HL-60/S4 treated with phorbol 12-myristate 13-acetate at 8.2 ng/mL for 4 days and 3 days (cell line): Measurements from ENCODE around the gene PTPRS.

Source experiments
- in situ Hi-C: fragments of 300-500 bp; cut with MboI; formaldehyde crosslinking; loops from 2 replicates; pipeline ENCODE4 v1.15.0; 2022; ENCODE audit warnings: low sequenced_read_pairs

Gene PTPRS

GRCh38 chr19:5309438-5310204 is 31.0 kb downstream of the PTPRS start:
- in situ Hi-C loops: no loop called here

- in situ Hi-C loops: no loop called here
Observed at GRCh38 chr19:5308451-5309437, 31.9 kb downstream of the PTPRS start.

GRCh38 chr19:5307655-5308054 is 33.0 kb downstream of the PTPRS start:
- in situ Hi-C loops: no loop called here

- in situ Hi-C loops: no loop called here
Observed at GRCh38 chr19:5305163-5305562, 35.4 kb downstream of the PTPRS start.

GRCh38 chr19:5304486-5304885 is 36.1 kb downstream of the PTPRS start:
- in situ Hi-C loops: no loop called here

- in situ Hi-C loops: no loop called here
Observed at GRCh38 chr19:5303208-5303607, 37.4 kb downstream of the PTPRS start.

- in situ Hi-C loops: no loop called here
Observed at GRCh38 chr19:5302396-5302795, 38.2 kb downstream of the PTPRS start.

GRCh38 chr19:5299137-5299536 is 41.5 kb downstream of the PTPRS start:
- in situ Hi-C loops: no loop called here

GRCh38 chr19:5298471-5298901 is 42.1 kb downstream of the PTPRS start:
- in situ Hi-C loops: no loop called here

- in situ Hi-C loops: no loop called here
Observed at GRCh38 chr19:5297272-5297669, 43.3 kb downstream of the PTPRS start.

- in situ Hi-C loops: no loop called here
Observed at GRCh38 chr19:5296457-5297271, 43.9 kb downstream of the PTPRS start.

- in situ Hi-C loops: no loop called here
Observed at GRCh38 chr19:5296021-5296420, 44.6 kb downstream of the PTPRS start.

GRCh38 chr19:5294403-5295160 is 46.0 kb downstream of the PTPRS start:
- in situ Hi-C loops: no loop called here

GRCh38 chr19:5293612-5294378 is 46.8 kb downstream of the PTPRS start:
- in situ Hi-C loops: no loop called here

GRCh38 chr19:5292822-5293611 is 47.6 kb downstream of the PTPRS start:
- in situ Hi-C loops: no loop called here

- in situ Hi-C loops: no loop called here
Observed at GRCh38 chr19:5292453-5292821, 48.2 kb downstream of the PTPRS start.

- in situ Hi-C loops: no loop called here
Observed at GRCh38 chr19:5291588-5292193, 48.9 kb downstream of the PTPRS start.
